22Rv1 (cell line): Measurements from ENCODE around the gene CPN2.

Experiments
- H3K27ac ChIP-seq: fragments of 450-650 bp; 2 replicates; pipeline ENCODE4 v1.5.1; 2017
- ZFX ChIP-seq: fragments of 450-650 bp; IDR thresholded peaks from 2 replicates; pipeline ENCODE4 v1.6.1; 2017; ENCODE audit warnings: antibody characterized with exemption, borderline replicate concordance
- TF ChIP-seq, protein P1 (sequence below): fragments of 450-650 bp; IDR thresholded peaks from 2 replicates; pipeline ENCODE4 v1.5.1; 2017; ENCODE audit warnings: mild to moderate bottlenecking

Gene CPN2

DNA sequence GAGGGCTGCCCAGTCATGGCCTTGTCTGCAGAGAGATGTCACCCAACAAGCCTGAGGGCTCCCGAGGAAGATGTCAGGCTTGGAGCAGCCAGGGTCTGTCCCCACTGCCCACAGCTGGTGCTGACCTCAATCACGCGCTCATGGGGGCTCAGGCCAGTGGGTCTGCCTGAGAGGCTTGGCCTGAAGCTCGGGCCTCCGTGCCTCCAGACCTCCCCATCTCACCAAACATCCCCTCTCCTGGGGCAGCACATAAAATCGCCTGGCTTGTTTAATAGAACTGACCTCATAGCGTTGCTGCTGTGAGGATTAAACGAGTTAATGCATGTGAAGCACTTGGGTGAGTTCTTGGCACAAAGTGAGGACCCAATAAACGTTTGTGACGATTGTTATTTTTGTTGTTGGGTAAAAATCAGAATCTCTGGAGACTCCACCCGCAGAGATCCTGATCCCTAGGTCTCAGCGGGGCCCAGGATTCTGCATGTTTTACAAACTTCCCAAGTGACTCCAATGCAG lies 14.9 kb upstream of the CPN2 start:
- TF ChIP-seq, protein P1, sequence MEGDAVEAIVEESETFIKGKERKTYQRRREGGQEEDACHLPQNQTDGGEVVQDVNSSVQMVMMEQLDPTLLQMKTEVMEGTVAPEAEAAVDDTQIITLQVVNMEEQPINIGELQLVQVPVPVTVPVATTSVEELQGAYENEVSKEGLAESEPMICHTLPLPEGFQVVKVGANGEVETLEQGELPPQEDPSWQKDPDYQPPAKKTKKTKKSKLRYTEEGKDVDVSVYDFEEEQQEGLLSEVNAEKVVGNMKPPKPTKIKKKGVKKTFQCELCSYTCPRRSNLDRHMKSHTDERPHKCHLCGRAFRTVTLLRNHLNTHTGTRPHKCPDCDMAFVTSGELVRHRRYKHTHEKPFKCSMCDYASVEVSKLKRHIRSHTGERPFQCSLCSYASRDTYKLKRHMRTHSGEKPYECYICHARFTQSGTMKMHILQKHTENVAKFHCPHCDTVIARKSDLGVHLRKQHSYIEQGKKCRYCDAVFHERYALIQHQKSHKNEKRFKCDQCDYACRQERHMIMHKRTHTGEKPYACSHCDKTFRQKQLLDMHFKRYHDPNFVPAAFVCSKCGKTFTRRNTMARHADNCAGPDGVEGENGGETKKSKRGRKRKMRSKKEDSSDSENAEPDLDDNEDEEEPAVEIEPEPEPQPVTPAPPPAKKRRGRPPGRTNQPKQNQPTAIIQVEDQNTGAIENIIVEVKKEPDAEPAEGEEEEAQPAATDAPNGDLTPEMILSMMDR: no peak
- no peak for TF ChIP-seq ZFX

DNA sequence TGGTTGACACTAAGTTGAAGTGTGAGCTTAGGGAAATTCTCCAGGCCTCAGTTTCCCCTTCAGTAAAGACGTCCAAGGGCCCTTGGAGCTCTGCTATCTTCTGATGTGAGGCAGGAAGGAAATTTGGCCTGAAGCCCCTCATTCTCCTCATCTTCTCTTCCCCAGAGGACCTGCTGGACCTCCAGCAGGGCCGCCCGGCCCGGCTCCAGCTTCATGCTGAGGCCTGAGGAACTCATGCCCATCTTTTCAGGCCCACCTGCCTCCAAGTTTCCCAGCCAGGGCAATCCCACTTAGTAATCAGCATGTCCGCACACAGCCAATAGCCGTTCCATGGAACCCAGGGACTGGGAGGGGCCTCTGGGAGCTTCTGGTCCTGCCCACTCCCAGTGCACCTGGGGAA lies 14.4 kb upstream of the CPN2 start:
- no peak overlapping the region for H3K27ac ChIP-seq
- no peak for TF ChIP-seq ZFX
- TF ChIP-seq, protein P1: no peak

More for the DNA sequence above, 14.9 kb upstream of the CPN2 start:
- no peak overlapping the region for H3K27ac ChIP-seq

DNA sequence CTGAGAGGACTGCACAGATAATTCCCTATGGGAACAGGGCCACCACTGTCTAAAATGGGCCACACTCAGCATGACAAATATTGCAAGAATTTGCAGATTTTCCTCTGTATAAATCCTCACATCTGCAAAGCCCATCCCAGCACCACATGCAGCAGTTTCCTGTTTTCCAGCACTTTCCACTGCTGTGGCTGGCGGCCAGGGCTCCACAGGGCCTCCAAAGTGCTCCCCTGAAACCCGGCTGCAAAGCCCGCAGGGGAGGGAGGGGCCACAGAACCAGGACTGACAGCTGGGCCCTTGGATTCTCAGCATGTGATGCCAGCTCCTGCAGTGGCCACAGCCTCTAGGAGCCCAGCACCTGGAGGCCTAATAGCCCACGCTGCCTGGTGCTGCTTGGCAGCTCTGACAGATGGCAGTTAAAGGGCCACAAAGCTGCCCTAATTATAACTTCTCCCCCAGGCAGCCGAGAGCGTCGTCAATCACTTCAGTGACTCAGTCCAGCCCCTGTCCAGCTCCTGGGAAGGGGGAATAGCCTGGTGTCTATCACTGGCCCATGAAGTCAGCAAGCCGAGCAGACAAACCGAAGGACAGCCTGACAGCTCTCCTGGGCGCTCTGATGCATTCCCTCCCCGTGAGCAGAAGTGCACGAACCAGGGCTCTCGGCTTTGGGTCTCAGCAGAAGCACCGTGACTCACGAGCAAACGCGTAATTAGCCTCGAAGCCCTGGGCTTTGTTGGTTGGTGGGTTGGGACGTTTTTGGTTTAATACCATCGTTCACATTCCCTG lies 13.7 kb upstream of the CPN2 start:
- H3K27ac ChIP-seq: no peak overlapping the region
- TF ChIP-seq, protein P1: no peak
- no peak for TF ChIP-seq ZFX

DNA sequence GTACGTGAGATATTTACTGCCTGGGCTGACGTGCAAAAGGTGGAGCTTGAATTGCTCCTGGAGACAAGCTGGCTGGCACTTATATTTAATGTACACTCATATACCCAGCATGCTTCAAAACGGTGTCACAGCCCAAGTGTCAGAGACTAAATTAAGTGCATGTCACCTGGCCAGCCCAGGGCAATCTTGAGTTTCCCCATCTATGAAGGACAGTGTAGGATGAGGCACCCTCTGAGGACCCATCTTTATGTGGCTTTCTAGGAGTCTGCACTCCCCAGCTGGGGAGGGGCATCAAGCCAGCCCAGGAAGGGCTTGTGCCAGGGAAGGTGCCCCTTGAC lies 13.2 kb upstream of the CPN2 start:
- H3K27ac ChIP-seq: no peak overlapping the region
- TF ChIP-seq, protein P1: no peak
- no peak for TF ChIP-seq ZFX

DNA sequence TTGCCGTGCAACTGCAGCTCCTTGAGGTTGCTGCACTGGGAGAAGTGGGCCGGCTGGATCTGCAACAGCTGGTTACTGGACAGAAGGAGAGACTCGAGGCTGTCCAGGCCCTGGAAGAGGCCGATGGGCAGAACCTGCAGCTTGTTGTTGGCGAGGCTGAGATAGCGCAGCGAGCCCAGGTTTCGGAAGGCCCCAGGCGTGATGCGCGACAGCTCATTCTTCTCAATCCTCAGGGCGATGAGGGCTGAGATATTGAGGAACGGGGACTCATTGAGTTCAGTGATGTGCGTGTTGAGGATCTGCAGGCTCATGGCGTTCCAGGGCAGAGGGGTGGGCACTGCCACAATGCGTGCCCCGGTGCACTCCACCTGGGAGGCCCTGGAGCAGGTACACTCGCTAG lies 9.4 kb upstream of the CPN2 start:
- TF ChIP-seq ZFX: no peak
- TF ChIP-seq, protein P1: no peak
- H3K27ac ChIP-seq: no peak overlapping the region

DNA sequence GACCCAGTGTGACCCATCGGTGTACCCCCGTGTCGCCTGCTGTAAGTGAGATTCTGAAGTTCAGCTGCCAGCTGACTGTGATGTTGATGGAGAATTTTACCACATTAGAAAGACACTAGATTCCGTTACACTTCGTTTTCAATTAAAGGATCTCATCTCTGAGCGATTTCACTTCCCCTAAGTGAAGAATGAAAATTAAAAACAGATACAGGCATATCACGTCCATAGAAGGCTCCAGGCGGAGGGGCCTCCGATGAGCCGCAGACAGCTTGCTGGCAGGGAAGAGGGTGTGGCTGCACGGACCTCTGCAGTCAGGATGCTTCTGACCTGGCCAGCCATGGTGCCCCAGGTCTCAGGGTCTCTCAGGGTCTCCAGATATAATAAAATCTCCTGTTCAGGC lies 6.6 kb upstream of the CPN2 start:
- H3K27ac ChIP-seq: no peak overlapping the region
- no peak for TF ChIP-seq ZFX
- TF ChIP-seq, protein P1: no peak

DNA sequence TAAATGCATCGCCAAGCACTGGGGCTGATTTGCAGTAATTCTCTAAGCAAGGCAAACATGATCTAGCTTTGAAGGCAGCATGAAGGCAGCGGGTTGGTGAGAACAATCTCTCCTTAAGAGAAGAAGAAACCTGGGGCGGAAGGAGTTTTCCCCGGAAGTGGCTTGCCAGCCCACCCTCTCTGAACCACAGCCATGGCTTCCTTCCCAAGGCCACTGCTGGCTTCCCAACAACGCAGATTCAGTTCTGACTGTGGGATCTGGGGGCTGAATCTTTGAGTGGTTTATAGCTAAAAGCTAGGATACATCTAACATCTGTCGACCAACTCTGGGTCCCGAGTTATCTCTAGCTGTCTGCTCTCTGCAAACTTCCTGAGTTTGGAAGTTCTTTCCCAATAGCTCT lies 4.3 kb upstream of the CPN2 start:
- no peak overlapping the region for H3K27ac ChIP-seq
- TF ChIP-seq ZFX: no peak

DNA sequence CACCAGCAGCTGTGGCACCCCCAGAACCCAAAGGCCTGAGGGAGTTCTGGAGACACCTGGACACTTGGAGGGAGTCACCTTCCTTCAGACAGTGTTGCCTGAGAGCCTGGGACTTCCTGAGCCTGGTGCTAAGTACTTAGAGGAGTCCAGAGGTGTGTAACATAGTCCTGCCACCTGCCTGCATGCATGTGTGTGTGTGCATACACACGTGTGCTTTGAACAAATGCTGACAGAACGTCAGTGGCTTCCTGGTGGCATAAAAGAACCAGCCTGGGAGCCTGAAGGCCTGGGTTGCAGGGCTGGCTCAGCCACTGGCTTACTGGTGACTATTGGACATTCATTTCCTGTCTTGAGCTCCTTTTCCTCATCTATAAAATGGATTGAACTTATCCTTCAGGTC lies 3.2 kb upstream of the CPN2 start:
- TF ChIP-seq, protein P1: no peak
- TF ChIP-seq ZFX: no peak
- H3K27ac ChIP-seq: no peak overlapping the region
